Large intestine (tissue), 3 donors: ENCODE data around the gene PITX3. TPM values are rescaled to one million over a fixed set of nuclear protein-coding genes. Genes with fewer than 3 reads are reported as not detected.
"Not testable (repeated sequence)": the region's sequence is repeated elsewhere in the genome, so short reads cannot be mapped to it uniquely, and the experiment has no call there.

Experiments used
- DNase-seq, 2 donors: peaks; one replicate each; pipeline versions ENCODE4 v3.0.0 to v3.0.0-alpha.2; 2013
- H3K27ac ChIP-seq: one replicate; pipeline ENCODE4 v1.5.1; 2013; ENCODE audit warnings: low read length
- H3K27me3 ChIP-seq: 2 replicates; pipeline ENCODE4 v1.6.1; 2013; ENCODE audit warnings: low read length; ENCODE audit not compliant: control insufficient read depth, insufficient read depth
- H3K36me3 ChIP-seq: 2 replicates; pipeline ENCODE4 v1.6.1; 2013; ENCODE audit warnings: low read length; ENCODE audit not compliant: control insufficient read depth, insufficient read depth
- H3K4me1 ChIP-seq: one replicate; pipeline ENCODE4 v1.6.1; 2013; ENCODE audit warnings: low read length; ENCODE audit not compliant: control insufficient read depth, insufficient read depth
- H3K4me3 ChIP-seq: one replicate; pipeline ENCODE4 v1.5.1; 2013; ENCODE audit warnings: low read length
- H3K9me3 ChIP-seq: one replicate; pipeline ENCODE4 v1.6.1; 2013; ENCODE audit warnings: mild to moderate bottlenecking, low read depth, low read length, moderate library complexity; ENCODE audit not compliant: control insufficient read depth
- WGBS: methylation state at CpG from one replicate; pipeline ENCODE4 v1.1.5; 2013; ENCODE audit warnings: low lambda C conversion rate; ENCODE audit not compliant: insufficient coverage; 5-methylcytosine and 5-hydroxymethylcytosine counted together
- polyA plus RNA-seq: library from polyadenylated mRNA; unstranded; fragments of 120-200 nt; gene quantifications from one replicate; pipeline ENCODE4 v1.2.1, GENCODE V29; 2013

Gene PITX3
- polyA plus RNA-seq, 1 donor, result not detected

GRCh38 chr10:102261196-102261595, 19.9 kb upstream of the PITX3 start:
- Histone ChIP-seq H3K27me3 (no peaks in the 10 kb centered on the region), H3K9me3 (no peaks in the 10 kb centered on the region), H3K4me3 (no peak overlapping the region), H3K27ac (no peak overlapping the region), H3K4me1 (peaks cover 4% of the 10 kb centered on the region), H3K36me3 (peaks cover 41% of the 10 kb centered on the region)
- DNase-seq, result no peak

- Histone ChIP-seq H3K27ac (no peak overlapping the region), H3K4me1 (no peaks in the 10 kb centered on the region), H3K36me3 (peaks cover 22% of the 10 kb centered on the region), H3K27me3 (no peaks in the 10 kb centered on the region), H3K4me3 (no peak overlapping the region), H3K9me3 (no peaks in the 10 kb centered on the region)
- WGBS, result 91% methylated on average over 1 of the region's 2 CpGs
- no peak for DNase-seq
Measured at GRCh38 chr10:102255404-102255803, 14.1 kb upstream of the PITX3 start.

- no peaks in the 10 kb centered on the region for H3K27me3 ChIP-seq
- no CpG with 5 or more reads among the region's 1 CpG for WGBS
- no peaks in the 10 kb centered on the region for H3K4me1 ChIP-seq
- no peak overlapping the region for H3K4me3 ChIP-seq
- H3K27ac ChIP-seq, result no peak overlapping the region
- DNase-seq, result no peak
- peaks cover 15% of the 10 kb centered on the region for H3K36me3 ChIP-seq
- no peaks in the 10 kb centered on the region for H3K9me3 ChIP-seq
Measured at GRCh38 chr10:102254426-102254825, 13.1 kb upstream of the PITX3 start.

GRCh38 chr10:102252508-102252907, 11.2 kb upstream of the PITX3 start:
- peaks cover 14% of the 10 kb centered on the region for H3K4me1 ChIP-seq
- peaks cover 12% of the 10 kb centered on the region for H3K36me3 ChIP-seq
- H3K9me3 ChIP-seq, H3K27ac ChIP-seq, H3K27me3 ChIP-seq, H3K4me3 ChIP-seq, DNase-seq: not testable (repeated sequence)
- WGBS, result no CpG with 5 or more reads among the region's 3 CpGs

GRCh38 chr10:102247734-102248133, 6.4 kb upstream of the PITX3 start:
- no peak overlapping the region for H3K27ac ChIP-seq
- peaks cover 3% of the 10 kb centered on the region for H3K27me3 ChIP-seq
- peaks cover 6% of the 10 kb centered on the region for H3K36me3 ChIP-seq
- no peak for DNase-seq
- H3K4me3 ChIP-seq, result no peak overlapping the region
- peaks cover 24% of the 10 kb centered on the region for H3K4me1 ChIP-seq
- no peaks in the 10 kb centered on the region for H3K9me3 ChIP-seq

GRCh38 chr10:102246261-102246660, 4.9 kb upstream of the PITX3 start:
- peaks cover 14% of the 10 kb centered on the region for H3K27me3 ChIP-seq
- H3K9me3 ChIP-seq, result peaks cover 4% of the 10 kb centered on the region
- H3K4me1 ChIP-seq, result peaks cover 34% of the 10 kb centered on the region
- WGBS, result 20% methylated on average over 1 of the region's 3 CpGs
- peak overlapping the region; percentile 85 for H3K27ac ChIP-seq
- peaks cover 3% of the 10 kb centered on the region for H3K36me3 ChIP-seq
- H3K4me3 ChIP-seq, result peak overlapping the region; percentile 86
- DNase-seq, result peak in 1 of 2 donors; percentile 22

- H3K4me3 ChIP-seq, result peak overlapping the region; percentile 86
- H3K27me3 ChIP-seq, result peaks cover 17% of the 10 kb centered on the region
- H3K27ac ChIP-seq, result peak overlapping the region; percentile 85
- no CpG with 5 or more reads among the region's 4 CpGs for WGBS
- no peak for DNase-seq
- peaks cover 3% of the 10 kb centered on the region for H3K36me3 ChIP-seq
- peaks cover 4% of the 10 kb centered on the region for H3K9me3 ChIP-seq
- H3K4me1 ChIP-seq, result peaks cover 37% of the 10 kb centered on the region
Measured at GRCh38 chr10:102245932-102246251, 4.6 kb upstream of the PITX3 start.

GRCh38 chr10:102245082-102245931, 4.0 kb upstream of the PITX3 start, which contains the start of gene GBF1:
Gene GBF1 (plus strand): TSS chr10:102245532. CDS start chr10:102258939, 13,407 bp downstream.
- peak within 1 kb of the TSS; percentile 86 for H3K4me3 ChIP-seq
- H3K36me3 ChIP-seq, result no peaks in the 10 kb centered on the region
- peak; percentile 97 to 100 for DNase-seq
- WGBS, result no CpG with 5 or more reads among the region's 47 CpGs
- H3K27me3 ChIP-seq, result peaks cover 23% of the 10 kb centered on the region
- peak within 1 kb of the TSS; percentile 85 for H3K27ac ChIP-seq
- peaks cover 4% of the 10 kb centered on the region for H3K9me3 ChIP-seq
- peaks cover 39% of the 10 kb centered on the region for H3K4me1 ChIP-seq

GRCh38 chr10:102243309-102243708, 2.0 kb upstream of the PITX3 start:
- Histone ChIP-seq H3K9me3 (peaks cover 4% of the 10 kb centered on the region), H3K27me3 (peaks cover 43% of the 10 kb centered on the region), H3K36me3 (no peaks in the 10 kb centered on the region), H3K4me3 (no peak overlapping the region), H3K27ac (no peak overlapping the region), H3K4me1 (peaks cover 33% of the 10 kb centered on the region)
- no peak for DNase-seq
- WGBS, result no CpG with 5 or more reads among the region's 2 CpGs

GRCh38 chr10:102242118-102242485, 790 bp upstream of the PITX3 start:
- peak overlapping the region; percentile 55 for H3K4me3 ChIP-seq
- peaks cover 53% of the 10 kb centered on the region for H3K27me3 ChIP-seq
- H3K27ac ChIP-seq, result no peak overlapping the region
- no CpG with 5 or more reads among the region's 7 CpGs for WGBS
- no peaks in the 10 kb centered on the region for H3K36me3 ChIP-seq
- peaks cover 4% of the 10 kb centered on the region for H3K9me3 ChIP-seq
- no peak for DNase-seq
- H3K4me1 ChIP-seq, result peaks cover 22% of the 10 kb centered on the region

- peaks cover 64% of the 10 kb centered on the region for H3K27me3 ChIP-seq
- H3K27ac ChIP-seq, result no peak overlapping the region
- H3K9me3 ChIP-seq, result peaks cover 4% of the 10 kb centered on the region
- 0% methylated on average over 5 of the region's 20 CpGs for WGBS
- H3K36me3 ChIP-seq, result no peaks in the 10 kb centered on the region
- H3K4me3 ChIP-seq, result peak overlapping the region; percentile 55
- peak in 1 of 2 donors; percentile 21 for DNase-seq
- peaks cover 15% of the 10 kb centered on the region for H3K4me1 ChIP-seq
Measured at GRCh38 chr10:102241032-102241443, 274 bp downstream of the PITX3 start.
